ENCODE data around the gene ARHGEF17. TPM values are rescaled to one million over a fixed set of nuclear protein-coding genes. Genes with fewer than 3 reads are reported as not detected.
A peak's percentile ranks its signal among the peaks of the same experiment; 100 is the strongest.
"Not testable (repeated sequence)": the region's sequence is repeated elsewhere in the genome, so short reads cannot be mapped to it uniquely, and the experiment has no call there.

Gene ARHGEF17
- total RNA-seq, 1 donor from 2014 or later = 67.5 TPM

DNA sequence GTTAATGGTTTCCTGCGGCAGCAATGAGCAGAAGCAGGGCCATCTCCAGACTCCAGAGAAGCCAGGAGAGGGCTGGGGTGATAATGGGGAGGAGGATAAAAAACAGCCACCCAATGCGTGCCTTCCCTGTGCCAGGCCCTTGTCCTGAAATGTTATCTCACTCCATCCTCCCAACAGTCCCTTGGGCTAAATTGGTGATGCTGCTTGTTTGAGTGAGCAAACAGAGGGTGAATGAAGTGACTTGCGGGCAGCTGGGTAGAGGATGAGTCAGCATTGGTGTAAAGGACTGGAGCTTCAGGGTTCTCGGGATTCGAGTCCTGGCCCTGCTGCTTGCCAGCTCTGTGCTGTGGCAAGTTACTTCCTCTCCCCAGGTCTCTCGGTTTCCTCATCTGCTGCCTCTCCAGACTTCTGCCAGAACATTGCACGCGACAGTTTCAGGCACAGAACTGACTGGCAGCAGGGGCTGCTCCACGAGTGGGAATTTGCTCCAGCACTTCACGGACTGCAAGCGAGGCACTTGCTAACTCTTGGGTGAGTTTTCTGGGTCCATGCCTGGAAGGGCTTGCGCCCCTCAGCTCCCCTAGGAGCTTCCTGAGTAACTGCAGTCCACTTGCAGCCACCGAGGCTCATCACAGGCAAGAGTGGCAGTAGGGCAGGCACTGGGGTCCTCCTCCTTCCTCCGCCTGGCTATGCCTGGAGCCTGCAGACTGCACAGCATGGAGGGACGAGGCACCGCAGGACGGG, 36.0 kb upstream of the ARHGEF17 start, which contains the start of gene P2RY6:
P2RY6 (plus strand) TSS at position 403 of the 744 bp plus-strand sequence. CDS start 24,181 bp downstream, outside the sequence.
- peak; percentile 69 for DNase-seq (ENCODE audit: low read depth)

DNA sequence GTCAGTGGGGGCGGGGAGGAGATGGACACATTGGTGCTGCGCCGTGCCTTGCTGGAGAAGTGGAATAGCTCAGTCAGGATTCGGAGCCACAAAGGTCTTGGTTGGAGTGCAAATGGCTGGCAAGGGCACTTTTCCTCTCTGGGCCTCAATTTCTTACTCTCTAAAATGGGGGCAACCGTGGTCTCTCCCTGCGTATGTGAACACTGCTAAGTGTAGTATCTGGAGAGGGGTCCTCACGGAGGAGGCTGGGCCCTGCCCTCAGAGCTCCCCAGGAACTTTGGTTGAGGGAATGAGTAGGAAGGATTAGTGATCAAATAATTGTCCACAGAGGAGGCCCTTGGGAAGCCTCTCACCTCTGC, 35.4 kb upstream of the ARHGEF17 start:
- DNase-seq (ENCODE audit: low read depth) = no peak

DNA sequence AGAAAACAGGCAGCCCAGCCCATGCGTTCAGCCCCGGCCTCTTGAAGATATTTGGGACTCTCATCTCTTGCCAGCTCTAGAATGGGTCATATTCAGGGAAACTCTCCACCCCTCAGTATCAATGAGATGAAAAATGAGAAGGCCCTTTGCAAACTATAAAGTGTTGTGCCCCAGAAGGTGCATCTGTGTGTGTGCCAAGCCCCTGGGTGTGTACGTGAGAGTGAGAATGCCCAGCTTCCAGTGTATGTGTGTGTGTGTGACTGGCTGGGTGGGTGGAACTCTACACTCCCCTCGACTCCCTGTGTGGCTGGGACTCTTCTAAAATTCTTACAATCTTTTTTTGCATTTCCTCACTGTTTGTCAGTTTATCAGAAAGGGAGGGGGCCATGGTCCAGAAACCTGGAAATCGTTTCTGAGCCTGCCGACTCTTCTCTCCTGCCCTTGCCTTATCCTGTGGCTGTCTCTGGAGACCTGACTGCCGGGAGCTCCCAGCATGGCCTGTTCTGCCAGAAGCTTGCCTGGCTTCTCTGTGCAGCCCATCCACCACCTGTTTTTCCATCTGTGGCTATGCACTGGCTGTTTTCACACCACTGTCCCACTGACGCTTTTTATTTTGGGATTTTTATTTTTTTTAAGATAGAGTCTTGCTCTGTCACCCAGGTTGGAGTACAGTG, 34.7 kb upstream of the ARHGEF17 start:
- no peak for DNase-seq (ENCODE audit: low read depth)

DNA sequence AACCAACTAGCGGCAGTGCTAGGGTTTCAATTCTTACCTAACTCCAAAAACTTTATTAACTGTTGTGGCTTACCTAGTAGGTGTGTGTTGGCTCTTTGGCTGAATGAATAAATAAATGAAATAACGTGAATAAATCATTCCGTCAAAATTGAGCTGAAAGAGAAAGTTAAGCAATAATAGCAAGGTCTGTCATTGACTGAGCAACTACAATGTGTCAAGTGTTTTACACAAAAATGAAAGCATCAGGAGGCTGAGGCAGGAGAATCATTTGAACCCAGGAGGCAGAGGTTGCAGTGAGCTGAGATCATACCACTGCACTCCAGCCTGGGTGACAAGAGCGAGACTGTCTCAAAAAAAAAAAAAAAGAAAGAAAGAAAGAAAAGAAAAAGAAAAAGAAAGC, 33.9 kb upstream of the ARHGEF17 start:
- DNase-seq (ENCODE audit: low read depth) = not testable (repeated sequence)

DNA sequence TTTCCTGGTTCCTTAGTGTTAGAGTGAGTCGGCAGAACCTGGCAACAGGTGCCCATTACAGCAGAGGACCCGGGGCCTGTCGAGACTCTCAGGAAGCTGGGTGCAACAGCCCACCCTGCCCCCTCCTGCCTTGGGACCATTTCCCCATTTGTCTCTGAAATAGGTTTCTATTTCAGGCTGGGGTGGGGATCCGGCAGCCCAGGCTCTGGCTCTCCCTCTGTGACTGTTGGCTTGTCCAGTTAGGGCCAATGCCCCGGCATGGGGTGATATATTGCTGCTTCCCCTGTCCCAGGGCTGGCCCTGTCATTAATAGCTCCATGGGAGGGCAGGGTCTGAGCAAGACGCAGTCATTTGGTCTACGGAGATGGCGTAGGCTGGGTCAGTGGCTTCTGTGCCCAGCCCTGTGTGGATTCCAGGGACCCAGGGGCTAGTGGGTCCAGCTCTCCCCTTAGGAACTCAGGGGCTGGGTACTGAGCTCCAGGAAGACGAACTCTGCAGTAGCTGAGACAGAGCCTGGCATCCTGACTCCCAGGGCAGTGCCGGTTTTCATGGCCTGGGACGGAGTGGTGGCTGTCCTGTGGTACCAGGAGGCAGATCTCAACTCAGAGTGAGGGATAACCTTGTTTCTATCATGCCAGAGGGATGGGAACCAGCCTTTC, 33.2 kb upstream of the ARHGEF17 start:
- no peak for DNase-seq (ENCODE audit: low read depth)

DNA sequence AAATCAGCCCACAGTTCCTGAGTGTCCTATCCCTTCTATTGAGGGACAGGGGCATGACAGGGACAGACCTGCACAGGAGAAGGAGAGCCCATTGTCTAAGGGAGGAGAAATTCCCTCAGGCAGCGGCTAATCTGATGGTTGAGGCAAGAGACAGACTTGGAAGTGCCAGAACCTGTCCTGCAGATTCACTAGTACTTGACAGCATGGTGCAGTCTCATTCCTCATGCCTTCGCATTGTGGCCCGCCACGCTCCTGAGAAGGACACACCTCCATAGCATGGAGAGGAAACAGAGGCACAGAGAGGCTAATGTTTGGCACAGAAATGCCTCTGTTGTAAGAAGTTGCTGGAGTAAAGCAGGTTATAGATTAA, 32.7 kb upstream of the ARHGEF17 start:
- no peak for DNase-seq (ENCODE audit: low read depth)

DNA sequence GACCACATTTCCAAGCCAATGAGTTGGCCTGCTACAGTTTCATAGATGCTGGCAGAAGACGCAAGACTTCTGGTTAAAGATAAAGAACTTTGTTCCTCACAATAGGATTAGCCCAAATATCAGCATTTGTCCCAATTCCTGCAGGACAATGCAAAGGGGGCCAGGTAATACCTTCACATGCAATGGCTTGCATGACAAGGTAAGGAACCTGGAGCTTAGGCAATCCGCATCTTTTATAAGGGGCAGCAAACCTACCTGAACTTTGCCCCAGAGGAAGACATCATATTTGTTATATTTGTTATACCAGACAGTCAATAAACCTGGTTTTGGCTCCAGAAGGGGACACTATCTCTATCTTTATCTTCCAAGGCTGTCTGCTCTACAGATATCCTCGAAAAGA, 30.6 kb upstream of the ARHGEF17 start:
- DNase-seq (ENCODE audit: low read depth) = no peak

DNA sequence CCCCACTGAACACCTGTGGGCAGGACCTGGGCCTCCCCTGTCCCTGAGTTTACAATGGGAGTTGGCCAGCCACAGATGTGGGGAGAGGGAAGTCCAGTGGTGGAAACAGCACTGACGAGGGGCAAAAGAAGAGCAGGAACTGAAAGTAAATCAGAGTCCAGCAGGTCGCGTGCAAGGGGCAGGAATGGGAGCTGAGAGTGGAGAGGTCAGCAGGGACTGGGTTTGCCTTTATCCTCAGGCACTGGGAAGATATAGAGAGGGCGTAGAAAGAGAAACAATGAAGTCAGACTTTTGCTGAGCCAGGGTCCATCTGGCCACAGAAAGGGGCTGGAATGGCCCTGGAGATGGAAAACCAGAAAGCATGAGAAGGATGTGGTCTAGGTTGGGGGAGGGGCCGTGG, 27.4 kb upstream of the ARHGEF17 start:
- DNase-seq (ENCODE audit: low read depth) = no peak

DNA sequence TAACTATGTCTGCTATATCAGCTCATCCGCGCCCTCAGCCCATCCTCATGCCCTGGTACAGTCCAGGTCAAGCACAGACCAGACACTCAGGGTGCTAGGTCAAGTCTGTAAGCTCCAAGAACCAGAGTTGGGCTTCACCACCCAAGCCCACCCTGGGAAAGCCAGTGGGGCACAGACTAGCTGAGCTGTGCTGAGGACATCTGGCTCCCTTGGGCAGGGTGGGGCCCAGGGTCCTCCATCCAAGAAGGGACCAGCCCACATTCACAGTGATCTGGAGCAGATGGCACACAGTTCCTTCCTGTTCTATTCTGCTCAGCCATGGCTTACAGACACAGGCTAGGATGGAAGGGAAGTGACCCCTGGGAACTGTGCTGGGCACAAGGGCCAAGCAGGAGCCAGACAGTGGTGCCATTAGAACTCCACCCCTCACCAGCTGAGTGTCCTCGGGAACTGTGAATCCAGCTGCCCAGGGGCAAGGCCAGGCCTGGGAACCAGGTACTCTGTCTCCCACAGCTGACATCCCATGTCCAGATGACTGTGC, 26.8 kb upstream of the ARHGEF17 start:
- no peak for DNase-seq (ENCODE audit: low read depth)

DNA sequence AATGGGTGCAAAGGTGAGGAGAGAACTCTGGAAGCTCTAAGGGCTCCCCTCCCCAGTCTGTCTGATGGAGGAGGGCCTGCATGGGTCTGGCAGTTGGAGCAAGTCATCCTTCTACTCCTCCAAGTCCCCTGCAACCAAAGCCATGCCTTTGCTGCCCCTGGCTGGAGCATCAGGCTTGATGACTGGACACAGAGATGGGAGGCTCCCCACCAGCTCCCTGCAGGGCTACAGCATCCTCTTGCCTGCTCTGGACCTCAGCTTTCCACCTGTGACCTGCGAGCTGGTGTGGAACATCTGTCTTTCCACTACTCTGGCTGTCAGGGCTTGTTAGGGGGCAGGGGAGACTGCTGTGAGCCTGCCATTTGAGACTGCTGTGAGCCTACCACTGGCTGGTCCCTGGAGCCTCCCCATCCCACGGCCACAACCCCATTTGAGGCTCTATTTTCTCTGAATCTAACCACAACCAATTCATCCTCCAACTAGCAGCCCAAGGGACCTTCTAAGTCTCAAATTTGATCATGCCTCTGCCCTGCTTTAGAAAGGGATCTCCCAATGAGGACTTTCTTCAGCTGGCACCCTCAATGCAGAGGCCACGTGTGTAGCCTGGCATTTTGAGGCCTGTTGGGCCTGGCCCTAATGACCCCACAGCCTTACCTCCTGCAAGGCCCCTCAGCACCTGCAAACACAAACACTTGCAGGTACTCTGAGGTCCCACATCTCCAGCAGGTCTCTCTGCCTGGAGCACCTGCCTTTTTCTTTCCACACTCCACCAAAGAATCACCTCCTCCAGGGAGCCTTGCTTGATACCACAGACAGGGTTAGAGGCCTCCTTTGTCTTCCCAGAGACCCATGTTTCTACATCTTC, 26.0 kb upstream of the ARHGEF17 start:
- DNase-seq (ENCODE audit: low read depth) = no peak

DNA sequence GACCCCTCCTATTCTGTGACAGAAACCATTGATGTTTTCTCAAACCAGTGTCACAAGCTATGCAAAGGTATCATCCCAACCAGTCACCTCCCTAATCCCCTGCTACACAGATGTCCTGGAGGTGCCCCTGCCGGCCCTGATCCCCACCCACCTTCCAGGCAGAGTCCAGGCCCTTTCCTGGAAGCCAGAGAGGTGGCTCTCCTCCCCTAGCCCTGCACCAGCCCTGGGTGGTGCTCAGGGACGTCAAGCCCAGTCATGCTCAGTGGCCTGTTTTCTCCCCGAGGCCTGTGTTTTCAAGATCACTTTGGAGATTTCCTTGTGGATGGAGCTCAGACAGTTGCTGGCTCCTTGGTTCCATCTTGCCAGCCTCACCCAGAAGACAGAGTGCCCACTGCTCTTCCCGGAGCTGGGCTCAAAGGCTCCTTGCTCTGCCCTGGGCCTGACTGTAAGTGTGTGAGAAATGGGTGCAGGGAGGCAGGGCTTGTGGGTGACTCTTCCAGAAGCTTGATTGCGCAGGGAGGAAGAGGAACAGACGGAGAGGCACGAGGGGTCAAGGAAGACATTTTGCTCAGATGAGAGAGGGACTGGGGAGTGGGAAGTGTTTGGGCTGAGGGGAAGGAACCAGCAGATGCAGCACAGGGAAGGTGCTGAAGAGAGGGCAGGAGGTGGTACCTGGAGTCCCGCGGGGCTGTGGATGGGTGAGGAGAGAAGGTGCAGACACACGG, 24.6 kb upstream of the ARHGEF17 start:
- no peak for DNase-seq (ENCODE audit: low read depth)

DNA sequence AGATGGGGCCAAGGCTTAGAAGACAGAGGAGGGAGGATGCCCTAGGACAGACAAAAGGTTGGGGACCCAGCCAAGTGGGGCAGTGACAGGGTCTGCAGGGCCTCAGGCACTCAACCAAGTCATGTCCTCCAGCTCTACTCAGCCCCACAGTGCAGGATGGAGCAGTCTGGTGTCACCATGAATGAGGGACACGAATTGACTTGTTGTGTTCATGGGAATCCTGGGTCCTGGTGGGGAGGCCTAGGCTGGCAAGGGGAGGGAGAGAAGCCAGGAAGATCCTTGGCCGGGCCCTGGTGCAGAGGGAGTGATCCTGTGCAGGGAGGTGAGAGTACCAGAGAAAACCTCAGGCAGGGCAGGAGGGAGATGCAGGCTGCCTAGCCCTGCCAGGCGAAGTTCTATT, 24.0 kb upstream of the ARHGEF17 start:
- no peak for DNase-seq (ENCODE audit: low read depth)

DNA sequence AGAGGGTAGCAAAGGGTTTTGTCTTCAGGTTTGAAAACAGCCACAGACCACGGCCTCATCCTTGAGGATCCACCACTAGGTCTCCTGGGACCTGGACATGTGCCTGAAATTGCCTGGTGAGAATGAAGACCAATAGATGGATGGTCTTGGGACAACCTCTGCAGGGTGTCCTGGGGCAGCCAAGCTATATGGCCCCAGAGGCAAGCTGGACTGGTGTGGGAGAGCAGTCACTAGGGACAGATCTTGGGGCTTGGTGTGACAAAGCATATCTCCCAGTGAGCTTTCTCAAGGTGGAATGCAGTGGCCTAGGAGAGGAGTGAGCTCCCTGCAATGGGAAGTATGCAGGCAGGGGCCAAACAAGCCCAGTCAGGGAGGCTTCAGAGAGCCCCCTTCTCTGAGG, 22.4 kb upstream of the ARHGEF17 start:
- no peak for DNase-seq (ENCODE audit: low read depth)

DNA sequence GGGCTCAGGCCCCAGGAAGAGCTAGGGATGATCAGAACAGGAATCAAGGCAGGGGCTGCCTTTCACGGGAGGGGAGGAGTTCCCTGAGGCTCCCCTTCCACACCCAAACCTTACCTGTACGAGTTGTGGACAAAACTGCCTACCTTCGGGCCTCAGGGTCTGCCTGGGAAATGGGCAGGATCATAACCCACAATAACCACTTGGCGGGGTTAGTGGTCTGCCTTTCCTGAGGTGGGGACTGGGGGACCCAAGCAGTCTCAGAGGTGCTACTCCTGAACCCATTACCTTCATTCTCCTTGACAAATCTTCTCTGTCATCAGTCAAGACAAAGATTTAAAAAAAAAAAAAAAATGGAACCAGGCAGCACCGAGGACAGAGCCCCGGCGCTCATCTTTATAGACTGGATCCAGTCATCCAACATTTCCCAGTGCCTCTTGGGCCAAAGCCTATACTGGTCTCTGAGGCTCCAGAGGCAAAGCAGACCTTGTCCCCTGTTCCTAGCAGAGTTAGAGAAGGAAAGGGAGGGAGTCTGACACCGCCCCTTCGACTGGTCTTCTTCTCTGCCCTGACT, 21.8 kb upstream of the ARHGEF17 start:
- no peak for DNase-seq (ENCODE audit: low read depth)

DNA sequence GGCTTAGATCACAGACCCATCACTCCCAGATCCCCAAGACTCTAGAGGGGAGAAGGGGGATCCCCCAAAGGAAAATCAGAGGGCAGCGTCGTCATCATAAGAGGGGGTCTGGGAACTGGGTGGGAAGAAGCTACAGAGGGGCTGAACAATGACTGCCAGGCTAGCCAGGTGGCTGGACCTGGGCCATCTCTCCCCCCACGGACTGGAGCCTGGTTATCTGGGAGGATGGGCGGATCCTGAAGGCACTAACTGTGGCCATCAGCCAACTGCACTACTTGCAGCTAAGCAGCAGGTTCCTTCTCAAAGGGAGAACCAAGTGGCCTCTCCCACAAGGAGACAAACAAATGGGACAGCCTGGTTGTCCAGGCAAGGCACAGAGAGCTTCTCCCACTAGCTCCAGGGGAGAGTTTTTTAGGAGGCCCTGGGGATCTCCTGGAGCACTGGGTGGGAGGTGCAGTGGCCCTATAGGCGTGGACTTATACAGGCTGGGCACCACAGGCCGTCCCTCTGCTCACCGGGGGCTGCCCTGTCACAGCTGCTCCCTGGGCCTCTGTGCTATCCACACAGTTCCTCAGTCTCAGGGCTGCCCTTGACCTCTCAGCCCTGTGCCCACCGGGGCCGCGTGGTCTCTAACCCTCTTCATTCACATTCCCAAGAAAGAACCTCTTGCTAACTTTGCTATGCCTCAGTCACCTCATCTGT, 20.5 kb upstream of the ARHGEF17 start:
- DNase-seq (ENCODE audit: low read depth) = no peak

DNA sequence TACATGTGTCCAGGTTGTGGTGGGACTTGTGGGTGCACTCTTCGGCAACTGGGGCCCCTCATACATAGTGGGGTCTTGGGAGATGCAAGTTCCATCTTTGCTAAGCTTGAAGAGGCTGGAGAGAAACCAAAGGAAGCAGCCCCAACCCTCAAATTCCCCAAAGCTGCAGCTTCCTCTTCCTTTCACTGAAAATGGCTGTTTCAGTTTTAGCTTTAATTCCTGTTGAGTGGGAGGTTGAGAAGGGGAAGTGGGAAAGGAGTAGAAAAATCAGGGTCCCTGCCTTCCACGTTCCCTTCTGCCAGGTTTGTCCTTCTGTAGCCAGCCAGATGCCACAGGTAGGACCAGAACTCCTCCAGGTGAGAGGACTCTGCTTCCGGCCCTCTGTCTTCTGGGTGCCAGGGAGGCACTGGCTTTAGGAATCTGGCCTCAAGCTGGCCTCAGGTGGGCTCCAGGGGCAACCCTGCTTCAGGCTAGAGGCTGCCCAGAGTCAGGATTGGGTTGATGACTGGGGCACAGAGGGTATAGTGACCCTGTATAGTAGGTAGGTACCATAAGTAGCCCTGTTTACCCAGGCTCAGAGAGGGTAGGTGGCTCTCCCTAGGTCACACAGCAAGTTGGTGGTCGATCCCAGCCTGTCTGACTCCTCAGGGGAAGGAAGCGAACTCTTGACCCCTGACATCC, 19.7 kb upstream of the ARHGEF17 start:
- no peak for DNase-seq (ENCODE audit: low read depth)

DNA sequence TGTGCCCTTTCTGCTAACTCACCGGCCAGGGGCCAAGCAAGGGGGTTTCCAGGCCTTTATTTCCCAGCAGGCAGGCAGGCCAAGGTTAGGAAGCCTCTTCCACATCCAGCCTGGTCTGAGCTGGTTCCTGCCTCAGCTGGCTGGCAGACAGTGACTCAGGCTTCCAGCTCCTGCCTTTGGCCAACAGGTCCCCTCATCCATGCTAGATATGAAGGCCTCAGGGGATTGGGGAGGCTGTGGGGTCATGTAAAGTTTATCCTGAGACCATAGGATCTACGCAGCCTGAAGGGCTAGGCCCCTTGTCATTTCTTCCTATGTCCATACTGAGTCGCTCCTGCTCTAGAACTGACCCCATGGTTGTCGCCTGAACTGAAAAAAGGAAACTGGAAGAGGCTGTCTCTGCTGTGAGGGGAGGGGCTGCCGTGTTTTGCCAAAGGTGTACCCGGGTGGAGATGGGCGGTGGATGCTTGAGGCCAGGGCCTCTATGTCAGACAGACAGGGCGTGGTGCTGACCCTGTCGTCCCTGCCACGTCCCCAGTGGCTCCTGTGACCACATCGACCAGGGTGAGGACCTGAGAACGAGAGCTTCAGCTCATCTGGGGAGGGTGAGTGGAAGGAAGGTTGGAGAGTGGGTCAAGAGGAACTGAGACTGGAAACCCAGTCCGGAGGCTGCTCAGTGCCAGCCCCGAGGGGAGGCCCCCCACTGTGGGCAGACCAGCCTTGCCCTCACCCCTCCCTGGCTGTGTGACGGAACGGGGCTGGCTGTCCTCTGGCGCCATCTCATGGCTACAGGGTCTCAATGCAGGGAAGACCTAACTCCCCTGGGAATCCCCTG, 19.0 kb upstream of the ARHGEF17 start:
- peak; percentile 94 for DNase-seq (ENCODE audit: low read depth)

DNA sequence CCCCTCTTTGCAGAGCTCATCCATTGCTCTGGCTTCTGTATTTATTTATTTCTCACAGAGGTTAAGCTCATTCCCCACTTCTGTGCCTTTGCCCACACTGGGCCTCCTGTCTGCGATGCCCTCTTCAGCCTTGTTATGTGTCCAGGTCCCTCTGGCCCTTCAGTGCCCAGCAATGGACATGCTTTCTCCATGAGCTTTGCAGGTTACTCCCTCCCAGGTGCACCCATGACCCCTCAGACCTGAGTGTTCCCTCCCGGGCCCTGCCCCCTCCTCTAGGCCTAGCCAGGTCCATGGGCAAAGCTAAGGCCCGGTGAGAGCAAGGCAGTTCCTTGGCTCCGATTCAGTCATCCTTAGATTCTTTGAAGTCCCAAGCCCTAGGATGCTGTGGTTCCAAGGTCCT, 17.5 kb upstream of the ARHGEF17 start:
- no peak for DNase-seq (ENCODE audit: low read depth)

DNA sequence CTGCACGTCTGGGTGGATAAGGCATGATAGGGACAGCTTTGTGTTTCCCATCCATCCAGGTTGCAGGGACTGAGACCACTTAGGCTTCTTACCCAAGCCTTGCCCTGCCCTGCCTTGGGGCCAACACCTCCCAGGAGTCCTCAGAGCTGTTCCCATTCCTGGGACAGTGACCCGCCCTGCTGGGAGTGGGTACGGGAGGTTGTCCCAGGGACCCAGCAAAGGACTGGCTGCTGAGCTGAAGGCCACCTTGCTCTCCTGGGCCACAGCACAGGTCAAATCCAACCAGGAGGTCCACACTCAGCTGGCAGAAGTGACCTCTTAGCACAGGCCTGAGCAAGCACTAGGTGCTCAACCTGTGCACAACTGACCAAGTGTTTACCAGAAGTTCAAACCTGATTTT, 16.9 kb upstream of the ARHGEF17 start:
- no peak for DNase-seq (ENCODE audit: low read depth)

Measured in renal cortical epithelial cell (primary cell).